Prostate gland (tissue), 2 donors: ENCODE data around the gene TMEM120A. TPM values are rescaled to one million over a fixed set of nuclear protein-coding genes. Genes with fewer than 3 reads are reported as not detected.

Experiments
- DNase-seq: peaks from one replicate; pipeline ENCODE4 v3.0.0-alpha.2; 2019; ENCODE audit warnings: low spot score
- H3K27ac ChIP-seq, 2 donors: fragments of 200-600 bp; sonication (generic); 2 replicates each; pipeline ENCODE4 v1.5.1; 2017 to 2019
- H3K27me3 ChIP-seq: fragments of 200-600 bp; sonication (generic); replicated peaks from 2 replicates; pipeline ENCODE4 v1.5.1; 2019; ENCODE audit not compliant: insufficient read depth
- H3K36me3 ChIP-seq, 2 donors: fragments of 200-600 bp; sonication (generic); 1 replicate in 1 of 2; 2 replicates in 1 of 2; pipeline versions ENCODE4 v1.5.1 to v1.8.1; 2017 to 2019
- H3K4me1 ChIP-seq: fragments of 200-600 bp; sonication (generic); replicated peaks from 2 replicates; pipeline ENCODE4 v1.5.1; 2019
- H3K4me3 ChIP-seq, 2 donors: fragments of 200-600 bp; sonication (generic); 2 replicates each; pipeline ENCODE4 v1.5.1; 2017 to 2019
- H3K9me3 ChIP-seq: fragments of 200-600 bp; sonication (generic); 2 replicates; pipeline ENCODE4 v1.5.1; 2017
- CTCF ChIP-seq, 4 experiments: fragments of 200-600 bp in 2 of 4; fragments of 450-650 bp in 2 of 4; sonication (generic) in 2 of 4; IDR thresholded peaks; 1 replicate in 3 of 4; 2 replicates in 1 of 4; pipeline ENCODE4 v1.5.1; 2016 to 2019; ENCODE audit warnings: antibody characterized with exemption in 4 of 4, mild to moderate bottlenecking in 2 of 4, moderate library complexity in 2 of 4
- POLR2A ChIP-seq: fragments of 450-650 bp; IDR thresholded peaks from one replicate; pipeline ENCODE4 v1.6.1; 2016; ENCODE audit warnings: antibody characterized with exemption, mild to moderate bottlenecking
- POLR2AphosphoS5 ChIP-seq: sonication (generic); formaldehyde crosslinking; IDR thresholded peaks from one replicate; pipeline ENCODE4 v1.6.1; 2017; ENCODE audit warnings: antibody characterized with exemption
- WGBS: methylation state at CpG from one replicate; pipeline ENCODE4 v1.1.5; 2018; 5-methylcytosine and 5-hydroxymethylcytosine counted together
- intact Hi-C: fragments of 100-400 bp; cut with DNase I; formaldehyde crosslinking; loops from one replicate; pipeline ENCODE4 v1.14.2; 2022
- total RNA-seq, 2 donors: library from RNA; depleted of rRNA; stranded (reverse); fragments of >200 nt; gene quantifications; one replicate each; pipeline ENCODE4 v1.1.0, GENCODE V29; 2016

Gene TMEM120A
- total RNA-seq, 2 donors from 2014 or later, result 20.2 to 40.8 TPM

- DNase-seq, result no peak
- H3K27ac ChIP-seq, result peak overlapping the region; percentile 18 to 27
- peaks cover 2% of the 10 kb centered on the region for H3K4me1 ChIP-seq
- no peaks in the 10 kb centered on the region for H3K9me3 ChIP-seq
- 85% methylated on average over 14 of the region's 14 CpGs for WGBS
- intact Hi-C loops, result no loop called here
- no peak overlapping the region for H3K4me3 ChIP-seq
- H3K36me3 ChIP-seq, result no peaks in the 10 kb centered on the region
- no peaks in the 10 kb centered on the region for H3K27me3 ChIP-seq
- no peak for TF ChIP-seq CTCF (IDR thresholded peaks at IDR 0.05)
- no peak for TF ChIP-seq POLR2A
- no peak for TF ChIP-seq POLR2AphosphoS5
Measured at GRCh38 chr7:75971309-75971960, 23.0 kb downstream of the TMEM120A start.

- intact Hi-C loops, result loop anchor here (5.0 kb wide), 1 partner anchor 53 kb away; the partner anchor contains the start of gene POR
- peak overlapping the region; percentile 56 to 74 for H3K27ac ChIP-seq
- TF ChIP-seq POLR2AphosphoS5, result no peak
- TF ChIP-seq POLR2A, result no peak
- no peak for TF ChIP-seq CTCF (IDR thresholded peaks at IDR 0.05)
- no peaks in the 10 kb centered on the region for H3K9me3 ChIP-seq
- H3K4me3 ChIP-seq, result no peak overlapping the region
- 87% methylated on average over 30 of the region's 30 CpGs for WGBS
- H3K4me1 ChIP-seq, result peaks cover 2% of the 10 kb centered on the region
- no peaks in the 10 kb centered on the region for H3K27me3 ChIP-seq
- H3K36me3 ChIP-seq, result no peaks in the 10 kb centered on the region
- no peak for DNase-seq
Measured at GRCh38 chr7:75969704-75970498, 24.5 kb downstream of the TMEM120A start.

- no peaks in the 10 kb centered on the region for H3K36me3 ChIP-seq
- TF ChIP-seq POLR2A, result no peak
- TF ChIP-seq CTCF (IDR thresholded peaks at IDR 0.05), result no peak
- peak; percentile 37 for TF ChIP-seq POLR2AphosphoS5
- peak overlapping the region; percentile 74 to 76 for H3K27ac ChIP-seq
- DNase-seq, result no peak
- no peak overlapping the region for H3K4me3 ChIP-seq
- 51% methylated on average over 13 of the region's 13 CpGs for WGBS
- intact Hi-C loops, result loop anchor here (5.0 kb wide), 1 partner anchor 52 kb away; the partner anchor contains the start of gene POR
- H3K9me3 ChIP-seq, result no peaks in the 10 kb centered on the region
- H3K4me1 ChIP-seq, result peaks cover 2% of the 10 kb centered on the region
- H3K27me3 ChIP-seq, result no peaks in the 10 kb centered on the region
Measured at GRCh38 chr7:75969182-75969581, 25.2 kb downstream of the TMEM120A start.

- 57% methylated on average over 12 of the region's 12 CpGs for WGBS
- no peak for TF ChIP-seq POLR2AphosphoS5
- no peak for TF ChIP-seq POLR2A
- TF ChIP-seq CTCF (IDR thresholded peaks at IDR 0.05), result no peak
- H3K9me3 ChIP-seq, result no peaks in the 10 kb centered on the region
- no peak for DNase-seq
- peaks cover 2% of the 10 kb centered on the region for H3K4me1 ChIP-seq
- intact Hi-C loops, result loop anchor here (5.0 kb wide), 1 partner anchor 51 kb away; the partner anchor contains the start of gene POR
- no peak overlapping the region for H3K4me3 ChIP-seq
- H3K36me3 ChIP-seq, result no peaks in the 10 kb centered on the region
- peak overlapping the region; percentile 74 to 76 for H3K27ac ChIP-seq
- H3K27me3 ChIP-seq, result no peaks in the 10 kb centered on the region
Measured at GRCh38 chr7:75968561-75969001, 25.8 kb downstream of the TMEM120A start.
